OCI-LY3 (cell line): ENCODE measurements around the gene TENT5C.

Source experiments
- H2AFZ ChIP-seq: fragments of 200-600, 300-600 bp; shearing (Covaris generic); 2 replicates; pipeline ENCODE4 v1.6.0; 2014; ENCODE audit warnings: antibody characterized with exemption, low read depth, low read length
- H3K27ac ChIP-seq: fragments of 200-600, 300-600 bp; sonication (generic); 2 replicates; pipeline ENCODE4 v1.5.1; 2014; ENCODE audit warnings: mild to moderate bottlenecking, low read length, moderate library complexity, mixed read lengths
- H3K27me3 ChIP-seq: fragments of 200-600, 300-600 bp; sonication (generic); 2 replicates; pipeline ENCODE4 v1.6.1; 2014; ENCODE audit warnings: low read depth, low read length, mixed read lengths
- H3K36me3 ChIP-seq: fragments of 200-600, 300-600 bp; sonication (generic); replicated peaks from 2 replicates; pipeline ENCODE3; 2014; ENCODE audit warnings: low read depth, low read length, mixed read lengths
- H3K4me1 ChIP-seq: fragments of 300-600, 200-600 bp; sonication (generic); 2 replicates; pipeline ENCODE4 v1.6.1; 2014; ENCODE audit warnings: low read length, mixed read lengths
- H3K4me2 ChIP-seq: fragments of 200-600, 300-600 bp; sonication (generic); 2 replicates; pipeline ENCODE4 v1.6.1; 2014; ENCODE audit warnings: low read length, mixed read lengths
- H3K4me3 ChIP-seq: fragments of 300-600, 200-600 bp; sonication (generic); 2 replicates; pipeline ENCODE4 v1.5.1; 2014; ENCODE audit warnings: antibody characterized with exemption, mild to moderate bottlenecking, low read length, moderate library complexity
- H3K79me2 ChIP-seq: fragments of 300-600, 200-600 bp; shearing (Covaris generic); 2 replicates; pipeline ENCODE4 v1.6.1; 2014; ENCODE audit warnings: mild to moderate bottlenecking, low read length, mixed read lengths
- H3K9ac ChIP-seq: fragments of 300-600, 200-600 bp; shearing (Covaris generic); 2 replicates; pipeline ENCODE4 v1.6.0; 2014; ENCODE audit warnings: mild to moderate bottlenecking, low read length, moderate library complexity
- H3K9me3 ChIP-seq: fragments of 200-600, 300-600 bp; shearing (Covaris generic); 2 replicates; pipeline ENCODE4 v1.6.1; 2014; ENCODE audit warnings: low read length, mixed read lengths; ENCODE audit not compliant: insufficient read depth
- H4K20me1 ChIP-seq: fragments of 200-600, 300-600 bp; sonication (generic); 2 replicates; pipeline ENCODE4 v1.6.1; 2016; ENCODE audit warnings: low read length, mixed read lengths; ENCODE audit not compliant: insufficient read depth
- CTCF ChIP-seq: fragments of 200-600, 300-600 bp; sonication (generic); IDR thresholded peaks from 2 replicates; pipeline ENCODE4 v1.5.1; 2014; ENCODE audit warnings: antibody characterized with exemption, low read length, low read depth
- EZH2phosphoT487 ChIP-seq: fragments of 200-600 bp; shearing (Covaris generic); IDR thresholded peaks from 2 replicates; pipeline ENCODE4 v1.6.1; 2018; ENCODE audit warnings: antibody characterized with exemption, mixed run types, low read depth

TENT5C gene

GRCh38 chr1:117652421-117652820 lies 46.6 kb downstream of the TENT5C start:
- Histone ChIP-seq H3K4me2 (no peak overlapping the region), H2AFZ (no peak overlapping the region), H3K27ac (no peak overlapping the region), H3K36me3 (no peaks in the 10 kb centered on the region), H3K27me3 (peaks cover 6% of the 10 kb centered on the region; the same call in 1 of the 2 replicates), H3K79me2 (no peaks in the 10 kb centered on the region), H4K20me1 (no peaks in the 10 kb centered on the region), H3K4me1 (peaks cover 45% of the 10 kb centered on the region), H3K9ac (no peak overlapping the region), H3K9me3 (no peaks in the 10 kb centered on the region), H3K4me3 (no peak overlapping the region)
- TF ChIP-seq CTCF (no peak), EZH2phosphoT487 (no peak)

- no peaks in the 10 kb centered on the region for H3K9me3 ChIP-seq
- H2AFZ ChIP-seq, result no peak overlapping the region
- H3K4me3 ChIP-seq, result no peak overlapping the region
- no peak for TF ChIP-seq EZH2phosphoT487
- TF ChIP-seq CTCF, result no peak
- peaks cover 6% of the 10 kb centered on the region; the same call in 1 of the 2 replicates for H3K27me3 ChIP-seq
- H3K79me2 ChIP-seq, result no peaks in the 10 kb centered on the region
- peak overlapping the region; percentile 84; the same call in 1 of the 2 replicates for H3K4me2 ChIP-seq
- peaks cover 46% of the 10 kb centered on the region for H3K4me1 ChIP-seq
- no peak overlapping the region for H3K9ac ChIP-seq
- no peaks in the 10 kb centered on the region for H3K36me3 ChIP-seq
- H4K20me1 ChIP-seq, result no peaks in the 10 kb centered on the region
- no peak overlapping the region for H3K27ac ChIP-seq
These were observed 47.3 kb downstream of the TENT5C start for GRCh38 chr1:117653195-117653594.

- no peaks in the 10 kb centered on the region for H3K36me3 ChIP-seq
- H3K27ac ChIP-seq, result peak overlapping the region; percentile 91
- no peak overlapping the region for H2AFZ ChIP-seq
- H3K4me1 ChIP-seq, result peaks cover 53% of the 10 kb centered on the region
- H4K20me1 ChIP-seq, result no peaks in the 10 kb centered on the region
- TF ChIP-seq EZH2phosphoT487, result no peak
- TF ChIP-seq CTCF, result no peak
- H3K4me2 ChIP-seq, result peak overlapping the region; percentile 84
- peaks cover 6% of the 10 kb centered on the region; the same call in 1 of the 2 replicates for H3K27me3 ChIP-seq
- peak overlapping the region; percentile 50 for H3K4me3 ChIP-seq
- no peaks in the 10 kb centered on the region for H3K9me3 ChIP-seq
- H3K79me2 ChIP-seq, result no peaks in the 10 kb centered on the region
- H3K9ac ChIP-seq, result peak overlapping the region; percentile 51
These were observed 48.1 kb downstream of the TENT5C start for GRCh38 chr1:117653732-117654492.

- Histone ChIP-seq H3K27ac (peak overlapping the region; percentile 91), H4K20me1 (no peaks in the 10 kb centered on the region), H3K27me3 (peaks cover 6% of the 10 kb centered on the region; the same call in 1 of the 2 replicates), H3K4me1 (peaks cover 61% of the 10 kb centered on the region), H3K36me3 (no peaks in the 10 kb centered on the region), H3K9ac (peak overlapping the region; percentile 57), H3K4me2 (peak overlapping the region; percentile 84), H3K9me3 (no peaks in the 10 kb centered on the region), H3K4me3 (peak overlapping the region; percentile 50), H2AFZ (no peak overlapping the region), H3K79me2 (no peaks in the 10 kb centered on the region)
- TF ChIP-seq EZH2phosphoT487, result no peak
- no peak for TF ChIP-seq CTCF
These were observed 48.8 kb downstream of the TENT5C start for GRCh38 chr1:117654493-117655219.
